ENCODE results near the gene SYTL4. TPM values are rescaled to one million over a fixed set of nuclear protein-coding genes. Genes with fewer than 3 reads are reported as not detected.

Gene SYTL4
- total RNA-seq, 1 donor from 2014 or later = 16.4 TPM

DNA sequence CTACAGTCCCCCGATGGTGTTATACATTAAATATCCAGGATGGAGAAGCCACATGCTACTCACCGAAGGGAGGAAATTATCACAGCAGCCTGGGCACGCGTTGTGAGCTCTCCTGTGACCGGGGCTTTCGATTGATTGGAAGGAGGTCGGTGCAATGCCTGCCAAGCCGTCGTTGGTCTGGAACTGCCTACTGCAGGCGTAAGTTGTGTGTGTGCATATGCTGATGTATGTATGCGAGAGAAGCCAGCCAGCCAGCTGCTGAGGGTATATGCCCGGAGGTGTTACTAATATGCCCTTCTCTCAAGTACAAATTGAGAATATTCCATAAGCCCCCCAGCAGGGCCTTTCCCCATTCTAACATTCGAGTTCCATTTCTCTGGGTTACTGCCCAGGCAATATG lies 69.8 kb downstream of the SYTL4 start:
- H3K27me3 ChIP-seq = no peaks in the 10 kb centered on the region
- no peak overlapping the region for H3K4me3 ChIP-seq
- ATAC-seq = no peak
- no peaks in the 10 kb centered on the region for H3K9me3 ChIP-seq
- no peak for DNase-seq
- H3K27ac ChIP-seq = no peak overlapping the region
- intact Hi-C loops (cut with DNase I) = no loop called here
- no peaks in the 10 kb centered on the region for H3K4me1 ChIP-seq
- TF ChIP-seq, protein P1, sequence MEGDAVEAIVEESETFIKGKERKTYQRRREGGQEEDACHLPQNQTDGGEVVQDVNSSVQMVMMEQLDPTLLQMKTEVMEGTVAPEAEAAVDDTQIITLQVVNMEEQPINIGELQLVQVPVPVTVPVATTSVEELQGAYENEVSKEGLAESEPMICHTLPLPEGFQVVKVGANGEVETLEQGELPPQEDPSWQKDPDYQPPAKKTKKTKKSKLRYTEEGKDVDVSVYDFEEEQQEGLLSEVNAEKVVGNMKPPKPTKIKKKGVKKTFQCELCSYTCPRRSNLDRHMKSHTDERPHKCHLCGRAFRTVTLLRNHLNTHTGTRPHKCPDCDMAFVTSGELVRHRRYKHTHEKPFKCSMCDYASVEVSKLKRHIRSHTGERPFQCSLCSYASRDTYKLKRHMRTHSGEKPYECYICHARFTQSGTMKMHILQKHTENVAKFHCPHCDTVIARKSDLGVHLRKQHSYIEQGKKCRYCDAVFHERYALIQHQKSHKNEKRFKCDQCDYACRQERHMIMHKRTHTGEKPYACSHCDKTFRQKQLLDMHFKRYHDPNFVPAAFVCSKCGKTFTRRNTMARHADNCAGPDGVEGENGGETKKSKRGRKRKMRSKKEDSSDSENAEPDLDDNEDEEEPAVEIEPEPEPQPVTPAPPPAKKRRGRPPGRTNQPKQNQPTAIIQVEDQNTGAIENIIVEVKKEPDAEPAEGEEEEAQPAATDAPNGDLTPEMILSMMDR (IDR thresholded peaks at IDR 0.05) = no peak
- no peaks in the 10 kb centered on the region for H3K36me3 ChIP-seq

- no peak for ATAC-seq
- Histone ChIP-seq H3K4me1 (no peaks in the 10 kb centered on the region), H3K4me3 (no peak overlapping the region), H3K27ac (no peak overlapping the region), H3K9me3 (no peaks in the 10 kb centered on the region), H3K27me3 (no peaks in the 10 kb centered on the region), H3K36me3 (no peaks in the 10 kb centered on the region)
- intact Hi-C loops (cut with DNase I) = no loop called here
- TF ChIP-seq, protein P1 (IDR thresholded peaks at IDR 0.05) = no peak
- DNase-seq = no peak
These were observed 72.3 kb downstream of the SYTL4 start for GRCh38 chrX:100659431-100660137.

DNA sequence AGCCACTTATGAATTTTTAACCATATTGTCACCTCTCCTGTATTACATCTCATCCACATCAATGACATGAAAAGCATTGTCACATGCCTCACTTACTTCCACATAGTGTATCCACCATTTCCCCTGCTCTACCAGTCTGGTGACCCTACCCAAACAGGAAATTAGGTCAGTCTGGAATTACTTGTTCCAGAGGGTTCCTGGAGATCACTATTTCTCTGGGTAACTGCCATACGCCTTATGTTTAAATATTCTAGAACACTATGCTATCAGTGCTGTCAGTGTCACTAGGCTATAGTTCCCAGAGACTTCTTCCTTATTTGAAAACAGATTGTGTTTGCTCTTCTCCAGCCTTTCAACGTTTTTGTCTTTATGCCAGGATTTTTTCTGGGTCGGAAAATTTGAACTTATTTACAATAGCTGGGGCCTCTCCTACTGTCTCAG lies 73.0 kb downstream of the SYTL4 start:
- H3K9me3 ChIP-seq = no peaks in the 10 kb centered on the region

DNA sequence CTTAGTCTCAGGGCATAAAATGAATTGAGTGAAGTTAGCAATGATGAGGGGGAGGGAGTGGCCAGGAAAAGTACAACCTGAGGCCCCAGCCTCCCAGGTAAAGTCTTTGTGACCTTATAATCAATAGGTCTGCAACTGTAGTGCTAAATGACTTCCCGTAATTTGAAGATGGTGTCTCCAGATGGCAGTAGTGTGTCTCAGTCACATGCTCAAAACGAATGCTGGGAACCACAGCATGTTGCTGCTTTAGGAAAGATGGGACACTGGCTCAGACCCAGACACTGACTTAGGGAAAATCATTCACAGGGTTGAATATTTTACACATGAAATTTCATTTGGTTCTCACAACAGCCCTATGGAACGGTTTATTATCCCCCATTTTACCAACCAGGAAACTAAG lies 77.7 kb downstream of the SYTL4 start:
- ATAC-seq = no peak
- no peaks in the 10 kb centered on the region for H3K27me3 ChIP-seq
- peaks cover 4% of the 10 kb centered on the region for H3K4me1 ChIP-seq
- no peaks in the 10 kb centered on the region for H3K36me3 ChIP-seq
- DNase-seq = no peak
- TF ChIP-seq, protein P1 (IDR thresholded peaks at IDR 0.05) = no peak
- no peak overlapping the region for H3K27ac ChIP-seq
- no peaks in the 10 kb centered on the region for H3K9me3 ChIP-seq
- no peak overlapping the region for H3K4me3 ChIP-seq
- intact Hi-C loops (cut with DNase I) = no loop called here

More for the DNA sequence above, 73.0 kb downstream of the SYTL4 start:
- Histone ChIP-seq H3K27me3 (no peaks in the 10 kb centered on the region), H3K27ac (no peak overlapping the region), H3K4me3 (no peak overlapping the region), H3K4me1 (no peaks in the 10 kb centered on the region), H3K36me3 (no peaks in the 10 kb centered on the region)
- TF ChIP-seq, protein P1 (IDR thresholded peaks at IDR 0.05) = no peak
- ATAC-seq = no peak
- intact Hi-C loops (cut with DNase I) = no loop called here
- DNase-seq = no peak

DNA sequence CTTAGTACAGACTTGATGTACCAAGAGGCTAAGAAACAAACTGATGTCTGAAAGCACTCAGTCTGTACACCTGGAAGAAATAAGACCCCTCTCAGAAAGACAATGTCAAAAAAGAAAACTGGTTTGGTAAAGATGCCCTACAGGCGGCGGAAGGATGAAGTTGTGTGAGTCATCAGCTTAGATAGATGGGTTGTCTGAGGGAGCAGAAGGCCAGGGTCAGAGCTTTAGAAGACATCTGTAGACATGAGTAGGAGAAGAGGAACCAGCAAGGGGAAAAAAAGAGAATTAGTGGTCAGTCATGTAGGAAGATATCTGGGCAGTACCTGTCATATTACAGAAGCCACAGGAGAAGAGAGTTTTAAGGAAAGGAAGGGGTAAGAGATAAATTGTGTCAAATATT lies 79.7 kb downstream of the SYTL4 start:
- peaks cover 8% of the 10 kb centered on the region for H3K4me1 ChIP-seq
- DNase-seq (no peak), ATAC-seq (no peak)
- H3K9me3 ChIP-seq = no peaks in the 10 kb centered on the region
- TF ChIP-seq, protein P1 (IDR thresholded peaks at IDR 0.05) = no peak
- no peaks in the 10 kb centered on the region for H3K27me3 ChIP-seq
- H3K36me3 ChIP-seq = no peaks in the 10 kb centered on the region
- intact Hi-C loops (cut with DNase I) = no loop called here
- H3K4me3 ChIP-seq = no peak overlapping the region
- no peak overlapping the region for H3K27ac ChIP-seq

Measured in upper lobe of right lung (tissue), 1 donor.